DMS114 treated with DMSO at 0.1 percent for 48 hours (cell line): ENCODE measurements around the gene ZNF775.

ENCODE experiments used
- DNase-seq: peaks from one replicate; lab custom pipeline; 2025; ENCODE audit not compliant: unreplicated experiment; lab: John Stamatoyannopoulos, UW

ZNF775 gene

DNA sequence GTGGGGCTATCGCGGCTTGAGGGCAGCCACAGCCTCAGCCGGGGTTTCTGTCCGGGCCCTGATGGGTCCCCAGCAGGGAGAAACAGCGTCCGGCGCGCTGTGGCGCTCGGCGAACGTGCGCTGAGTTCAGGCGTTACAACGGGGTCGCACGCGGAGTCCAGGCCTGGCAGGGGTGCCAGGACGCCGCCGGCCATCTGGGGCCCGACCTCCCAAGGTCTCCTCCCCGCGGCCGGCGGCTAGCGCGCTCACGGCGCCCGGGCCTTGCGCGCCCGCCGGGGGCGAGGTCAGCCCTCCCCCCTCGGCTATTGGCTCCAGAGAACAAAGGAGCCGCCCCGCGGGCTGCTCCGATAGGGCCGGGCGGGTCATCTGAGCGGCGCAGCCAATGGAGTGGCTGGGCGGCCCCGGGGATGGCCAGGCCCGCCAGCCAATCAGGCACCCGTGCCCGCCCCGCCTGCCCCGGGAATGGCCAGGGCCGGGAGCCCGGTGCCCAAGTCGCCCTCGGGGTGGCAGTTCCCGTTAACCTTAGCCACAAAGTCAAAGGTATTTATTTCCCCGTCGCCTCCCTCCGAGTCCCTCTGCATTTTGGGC, at the start of gene ZNF775:
Gene ZNF775 (plus strand): TSS at position 478 of the 588 bp plus-strand sequence. CDS start 9,141 bp downstream, outside the sequence.
- DNase-seq, result peak; percentile 74

DNA sequence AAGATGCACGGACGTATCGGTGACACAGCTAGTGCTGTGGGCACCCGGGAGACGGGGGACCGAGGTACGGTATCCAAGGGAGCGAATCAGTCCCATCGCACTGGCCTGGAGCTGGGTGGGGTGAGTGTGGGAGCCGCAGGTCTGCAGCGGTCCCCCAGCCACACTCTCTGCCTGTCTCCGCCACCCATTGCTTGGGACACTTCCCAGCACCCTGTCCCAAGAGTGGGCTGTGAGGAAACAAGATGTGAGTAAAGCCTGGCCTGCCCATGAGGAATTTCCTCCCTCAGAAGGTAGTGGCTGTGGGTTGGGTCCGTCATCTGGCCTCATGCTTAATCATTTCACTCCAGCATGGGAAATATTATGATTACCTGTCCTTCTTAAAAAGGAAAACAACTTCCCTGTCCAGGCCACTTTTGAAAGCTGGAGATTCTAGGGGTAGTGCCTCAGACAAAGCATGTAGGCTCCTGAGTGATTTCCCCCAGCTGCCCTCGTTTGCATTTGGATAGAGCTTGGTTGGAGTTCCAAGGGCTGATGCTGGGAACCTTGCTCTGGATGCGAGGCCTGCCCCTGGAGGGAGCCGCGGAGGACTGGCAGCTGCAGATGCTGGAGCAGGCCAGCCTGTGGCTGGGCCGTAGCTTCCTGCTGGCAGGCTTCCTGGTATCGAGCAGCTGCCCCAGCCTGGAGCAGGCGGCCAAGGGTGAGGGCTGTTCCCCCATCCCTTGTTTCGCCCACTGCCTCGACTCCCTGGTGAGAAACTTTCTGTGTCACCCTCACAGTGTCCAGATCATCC, 49.6 kb upstream of the ZNF775 start:
- no peak for DNase-seq

DNA sequence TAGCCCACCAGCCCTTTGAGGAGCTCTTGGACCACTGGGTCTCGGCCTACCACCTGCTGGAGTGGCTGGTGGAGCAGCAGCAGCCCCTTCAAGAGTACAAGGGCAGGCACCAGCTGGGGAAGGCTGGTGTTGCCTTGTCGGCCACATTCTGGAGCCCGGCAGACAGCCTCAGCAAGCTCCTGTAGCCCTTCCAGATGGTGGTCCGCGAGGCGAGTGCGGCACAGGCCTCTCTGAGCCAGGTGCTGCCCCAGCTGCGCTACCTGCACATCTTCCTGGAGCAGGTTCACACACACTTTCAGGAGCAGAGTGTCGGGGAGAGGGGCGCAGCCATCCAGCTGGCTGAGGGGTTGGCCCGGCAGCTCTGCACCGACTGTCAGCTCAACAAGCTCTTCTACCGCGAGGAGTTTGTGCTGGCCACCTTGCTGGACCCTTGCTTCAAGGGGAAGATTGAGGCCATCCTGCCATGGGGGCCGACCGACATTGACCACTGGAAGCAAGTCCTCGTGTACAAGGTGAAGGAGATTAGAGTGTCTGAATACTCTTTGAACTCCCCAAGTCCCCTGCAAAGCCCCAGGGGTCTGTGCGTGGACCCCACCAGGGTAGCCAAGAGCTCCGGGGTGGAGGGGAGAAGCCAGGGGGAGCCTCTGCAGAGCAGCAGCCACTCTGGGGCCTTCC, 48.8 kb upstream of the ZNF775 start:
- no peak for DNase-seq

DNA sequence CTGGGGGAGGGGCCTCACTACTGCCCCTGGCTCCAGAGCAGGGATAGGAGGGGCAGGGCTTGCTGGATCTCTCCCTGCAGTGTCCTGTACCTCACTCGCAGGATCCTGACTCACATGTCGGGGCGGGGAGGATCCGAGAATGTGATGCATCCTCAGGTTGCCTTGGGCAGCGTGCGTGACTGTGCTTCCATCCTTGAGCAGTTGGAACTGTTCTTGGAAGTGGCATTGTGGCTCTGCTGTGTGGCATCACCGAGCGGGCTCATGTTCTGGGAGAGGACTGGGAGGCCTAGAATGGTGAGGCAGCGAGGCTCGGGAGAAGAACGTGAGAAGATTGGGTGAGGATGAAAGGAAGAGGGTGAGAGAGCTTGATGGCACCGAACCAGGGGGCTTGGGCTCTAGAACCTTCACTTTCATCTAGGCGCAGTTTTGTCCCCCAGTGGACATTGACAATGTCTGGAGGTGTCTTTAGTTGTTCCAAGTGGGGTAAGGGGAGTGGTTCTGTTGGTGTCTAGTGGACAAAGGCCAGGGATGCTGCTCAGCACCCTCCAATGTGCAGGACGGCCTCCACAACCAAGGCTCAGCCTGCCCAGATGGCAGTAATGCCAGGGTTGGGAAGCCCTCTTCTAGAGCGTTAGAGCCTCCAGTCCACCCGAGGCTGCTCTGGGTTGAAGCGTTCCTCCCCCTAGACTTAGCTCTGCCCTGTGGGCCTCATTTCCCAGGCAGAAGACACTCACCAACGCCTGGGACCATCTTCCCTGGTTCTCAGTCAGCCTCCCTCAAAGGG, 46.1 kb upstream of the ZNF775 start:
- no peak for DNase-seq

DNA sequence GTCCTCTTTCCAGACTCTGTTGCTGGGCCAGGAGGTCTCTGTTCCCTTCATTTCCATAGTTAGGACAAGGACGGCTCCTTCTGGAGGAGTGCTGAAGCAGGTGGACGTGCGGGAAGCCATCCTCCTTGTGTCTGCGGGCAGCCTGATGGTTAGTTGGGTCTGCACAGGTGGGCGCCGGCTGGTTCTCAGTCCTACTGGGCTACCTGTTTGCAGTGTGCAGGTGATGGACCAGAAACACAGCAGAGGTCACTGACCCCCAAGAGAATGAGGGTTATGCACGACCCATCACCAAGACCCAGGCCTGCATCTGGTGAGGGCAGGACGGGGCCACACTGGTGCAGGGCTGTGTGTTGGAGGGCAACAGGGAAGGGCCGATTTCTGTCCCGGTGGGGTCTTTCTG, 45.5 kb upstream of the ZNF775 start:
- no peak for DNase-seq

DNA sequence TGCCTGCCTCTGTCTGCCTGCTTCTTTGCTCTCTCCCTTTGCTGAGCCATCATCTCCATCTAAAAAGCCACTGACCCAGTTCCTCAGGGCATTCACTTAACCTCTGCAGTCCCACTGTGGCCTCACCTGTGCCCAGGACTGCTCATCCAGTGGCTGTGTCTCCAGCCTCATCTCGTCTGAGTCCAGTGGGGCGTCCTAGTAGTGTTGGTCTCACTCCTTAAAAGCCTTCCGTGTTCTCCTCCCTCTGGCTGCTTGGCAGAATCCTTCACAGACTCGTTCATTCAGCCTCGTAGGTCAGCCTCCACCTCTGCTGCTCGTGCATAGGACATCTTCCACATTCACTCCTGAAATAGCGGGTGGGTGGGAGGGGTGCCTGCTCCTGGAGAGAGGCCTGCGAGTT, 45.0 kb upstream of the ZNF775 start:
- DNase-seq, result no peak

DNA sequence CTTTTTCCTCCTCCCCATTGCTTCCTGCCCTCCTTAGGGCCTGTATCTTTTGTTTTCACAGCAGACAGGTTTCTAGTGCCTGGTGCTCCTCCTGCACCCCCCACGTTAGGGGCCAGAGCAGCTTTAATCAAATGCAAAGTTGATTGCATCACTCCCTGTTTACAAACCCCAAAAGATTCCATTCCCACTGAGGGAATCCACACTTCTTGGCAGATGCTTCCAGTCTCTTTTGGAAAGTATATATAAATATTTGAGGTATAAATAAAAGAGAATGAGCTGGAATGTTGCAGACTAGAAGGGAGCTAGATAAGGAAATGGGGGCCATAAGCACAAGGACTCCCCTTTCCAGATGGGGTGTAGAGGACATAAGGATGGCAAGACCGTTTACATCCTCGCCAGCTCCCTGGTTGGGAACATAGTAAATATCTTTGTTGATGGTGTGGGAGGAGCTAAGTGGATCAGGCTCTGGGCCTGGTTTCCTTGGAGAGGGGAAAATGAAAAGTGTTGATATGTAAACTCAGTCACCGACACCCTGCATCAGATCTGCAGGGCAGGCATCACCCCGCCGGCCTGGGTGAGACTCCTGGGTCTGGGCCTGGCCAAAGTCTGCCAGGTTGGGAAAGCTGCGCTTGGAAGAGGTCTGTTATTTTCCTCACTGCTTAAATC, 43.9 kb upstream of the ZNF775 start:
- no peak for DNase-seq

DNA sequence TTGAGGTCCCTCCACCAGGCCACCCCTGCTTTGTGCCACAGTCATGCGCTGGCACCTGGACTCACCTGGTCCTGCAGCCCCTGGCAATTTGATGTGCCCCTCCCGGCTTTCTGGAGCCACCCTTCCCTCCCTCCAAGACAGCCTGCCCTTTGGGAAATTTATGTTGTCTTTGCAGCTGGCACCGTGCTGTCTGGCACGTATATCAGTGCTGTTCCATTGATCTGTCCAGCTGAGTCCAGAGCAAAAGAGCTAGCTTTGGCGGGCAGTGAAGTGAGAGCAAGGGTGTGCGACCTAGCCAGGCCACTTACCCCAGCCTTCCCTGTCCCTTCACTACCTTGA, 43.4 kb upstream of the ZNF775 start:
- no peak for DNase-seq

DNA sequence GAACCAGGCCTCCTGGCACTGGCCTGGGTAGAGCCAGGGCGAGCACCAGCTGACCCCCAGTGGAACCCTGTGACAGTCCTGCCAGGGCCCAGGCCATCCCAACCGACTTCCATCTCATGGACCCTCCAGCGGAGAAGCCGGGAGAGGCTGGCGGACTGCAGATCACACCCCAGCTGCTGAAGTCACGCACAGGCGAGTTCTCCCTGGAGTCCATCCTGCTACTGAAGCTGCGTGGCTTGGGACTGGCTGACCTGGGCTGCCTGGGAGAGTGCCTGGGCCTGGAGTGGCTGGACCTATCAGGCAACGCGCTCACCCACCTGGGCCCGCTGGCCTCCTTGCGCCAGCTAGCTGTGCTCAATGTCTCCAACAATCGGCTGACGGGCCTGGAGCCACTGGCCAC, 42.4 kb upstream of the ZNF775 start:
- no peak for DNase-seq

DNA sequence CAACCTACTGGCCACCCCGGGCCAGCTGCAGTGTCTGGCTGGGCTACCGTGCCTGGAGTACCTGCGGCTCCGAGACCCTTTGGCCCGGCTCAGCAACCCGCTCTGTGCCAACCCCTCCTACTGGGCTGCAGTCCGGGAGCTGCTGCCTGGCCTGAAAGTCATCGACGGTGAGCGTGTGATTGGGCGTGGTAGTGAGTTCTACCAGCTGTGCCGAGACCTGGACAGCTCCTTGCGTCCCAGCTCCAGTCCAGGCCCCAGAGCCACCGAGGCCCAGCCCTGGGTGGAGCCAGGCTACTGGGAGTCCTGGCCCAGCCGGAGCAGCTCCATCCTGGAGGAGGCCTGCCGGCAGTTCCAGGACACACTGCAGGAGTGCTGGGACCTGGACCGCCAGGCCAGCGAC, 42.0 kb upstream of the ZNF775 start:
- no peak for DNase-seq

DNA sequence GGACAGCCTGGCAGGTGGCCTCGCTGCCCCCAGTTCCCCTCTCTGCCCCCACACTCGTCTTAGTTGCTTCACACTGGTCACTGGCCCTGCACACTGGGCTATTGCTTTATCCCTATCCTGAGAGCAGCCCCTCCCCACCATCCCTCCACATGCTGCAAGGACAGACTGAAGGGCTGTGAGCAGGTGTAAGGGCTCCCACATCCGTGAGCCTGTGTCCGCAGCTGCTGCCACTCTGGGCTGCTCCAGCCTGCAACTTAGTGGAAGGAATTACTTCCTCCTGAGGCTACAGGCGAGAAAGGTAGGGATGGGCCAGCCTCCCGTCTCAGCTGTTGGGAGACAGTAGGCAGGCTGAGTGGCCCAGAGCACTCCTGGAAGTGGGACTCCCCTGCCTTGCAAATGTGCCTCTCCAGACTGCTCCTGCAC, 41.5 kb upstream of the ZNF775 start:
- DNase-seq, result no peak

DNA sequence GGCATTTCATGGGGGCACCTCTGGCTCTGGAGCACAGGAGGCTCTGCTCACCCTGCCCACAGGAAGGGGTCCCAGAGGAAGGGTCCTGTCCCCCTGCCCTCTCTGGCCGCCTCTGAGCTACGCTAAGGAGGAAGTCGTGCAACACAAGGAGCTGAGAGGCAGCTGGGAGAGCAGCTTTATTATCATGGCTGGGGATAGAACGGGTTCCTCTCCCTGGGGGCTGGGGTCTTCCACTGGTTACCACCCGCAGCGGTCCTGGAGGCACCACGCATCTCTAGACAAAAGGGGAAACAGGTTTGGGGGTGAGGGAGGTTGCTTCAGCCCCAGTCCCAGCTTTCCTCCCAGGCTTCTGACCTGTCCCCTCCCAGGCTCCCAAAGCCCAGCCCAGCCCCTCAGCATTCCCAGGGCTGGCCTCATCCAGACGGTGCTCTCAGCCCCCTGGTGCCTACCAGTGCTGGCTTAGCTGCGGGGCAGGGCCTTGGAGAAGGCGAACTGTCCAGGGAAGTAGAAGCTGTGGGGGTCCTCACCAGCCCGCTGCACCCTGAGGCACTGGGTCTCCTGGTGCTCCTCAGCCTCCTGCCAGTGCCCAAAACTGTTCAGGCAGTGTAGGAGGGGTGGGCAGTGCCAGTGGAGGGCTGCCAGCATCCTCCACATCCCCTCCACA, 40.8 kb upstream of the ZNF775 start:
- DNase-seq, result no peak

DNA sequence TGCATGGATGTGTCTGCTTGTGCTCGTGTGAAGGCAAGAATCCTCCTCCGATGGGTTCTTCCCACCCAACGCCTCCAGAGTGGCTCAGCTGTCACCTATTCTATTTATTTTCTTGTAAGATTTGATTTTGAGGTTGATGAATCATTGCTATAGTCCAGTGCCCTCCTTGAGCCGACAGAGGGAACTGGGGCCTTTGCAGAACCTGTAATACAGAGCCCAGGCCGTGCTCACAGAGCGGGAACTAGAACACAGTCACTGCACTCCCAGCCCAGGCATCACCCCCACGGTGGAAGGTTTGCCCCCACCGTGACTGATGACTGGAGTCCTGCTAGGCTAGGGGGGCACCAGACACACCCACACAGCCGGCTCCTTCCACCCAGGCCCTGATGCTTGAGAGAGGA, 39.7 kb upstream of the ZNF775 start:
- DNase-seq, result no peak

DNA sequence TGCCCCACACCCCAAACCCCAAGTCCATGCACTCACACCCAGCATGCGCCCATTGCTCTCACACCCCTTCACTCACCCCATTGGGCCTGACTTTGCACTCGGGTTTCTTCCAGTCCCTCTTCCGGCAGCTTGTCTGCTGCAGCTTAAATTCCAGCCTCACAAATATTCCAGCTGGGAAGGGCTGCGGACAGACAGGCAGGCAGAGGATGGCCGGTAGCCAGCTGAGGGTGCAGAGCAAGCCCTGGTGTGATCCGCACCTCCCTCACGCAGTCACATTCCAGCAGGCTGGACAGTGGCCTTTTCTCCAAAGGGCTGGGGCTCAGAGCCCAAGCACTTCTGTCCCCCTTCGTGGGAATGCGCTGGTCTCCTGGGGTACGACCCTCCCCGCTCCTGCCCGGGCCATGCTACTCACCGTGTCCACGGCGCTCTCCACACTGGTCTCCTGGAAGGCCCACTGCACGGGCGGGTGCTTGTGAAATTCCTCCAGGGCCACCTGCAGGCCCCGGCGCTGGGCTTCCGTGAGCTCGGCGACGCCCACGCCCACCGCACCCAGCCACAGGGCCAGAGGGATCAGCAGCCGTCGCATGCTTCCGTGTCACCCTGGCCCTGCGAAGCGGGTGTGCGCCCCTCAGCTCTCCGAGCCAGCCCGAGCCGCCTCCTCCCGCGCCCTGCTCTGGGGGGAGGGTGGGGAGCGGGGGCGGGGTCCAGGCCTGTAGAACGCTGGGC, 38.9 kb upstream of the ZNF775 start:
- no peak for DNase-seq

DNA sequence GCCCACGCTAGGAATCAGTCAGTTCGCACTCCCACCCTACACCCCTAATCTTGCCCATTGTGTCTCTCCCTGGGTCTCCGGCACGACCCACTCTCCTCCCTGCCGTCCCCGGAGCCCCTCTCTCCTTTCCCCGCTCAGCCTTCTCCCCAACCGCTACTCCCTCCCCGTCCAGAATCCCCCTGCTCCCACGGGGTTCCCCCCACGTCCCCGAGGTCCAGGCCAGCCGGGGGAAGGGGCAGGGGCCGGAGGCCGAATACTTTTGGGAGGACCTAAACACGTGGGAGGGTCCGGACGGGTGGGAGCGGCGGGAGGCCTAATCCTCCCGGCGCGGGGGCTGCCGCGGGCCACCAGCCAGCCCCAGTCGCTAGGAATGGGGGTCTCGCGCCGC, 38.3 kb upstream of the ZNF775 start:
- no peak for DNase-seq

DNA sequence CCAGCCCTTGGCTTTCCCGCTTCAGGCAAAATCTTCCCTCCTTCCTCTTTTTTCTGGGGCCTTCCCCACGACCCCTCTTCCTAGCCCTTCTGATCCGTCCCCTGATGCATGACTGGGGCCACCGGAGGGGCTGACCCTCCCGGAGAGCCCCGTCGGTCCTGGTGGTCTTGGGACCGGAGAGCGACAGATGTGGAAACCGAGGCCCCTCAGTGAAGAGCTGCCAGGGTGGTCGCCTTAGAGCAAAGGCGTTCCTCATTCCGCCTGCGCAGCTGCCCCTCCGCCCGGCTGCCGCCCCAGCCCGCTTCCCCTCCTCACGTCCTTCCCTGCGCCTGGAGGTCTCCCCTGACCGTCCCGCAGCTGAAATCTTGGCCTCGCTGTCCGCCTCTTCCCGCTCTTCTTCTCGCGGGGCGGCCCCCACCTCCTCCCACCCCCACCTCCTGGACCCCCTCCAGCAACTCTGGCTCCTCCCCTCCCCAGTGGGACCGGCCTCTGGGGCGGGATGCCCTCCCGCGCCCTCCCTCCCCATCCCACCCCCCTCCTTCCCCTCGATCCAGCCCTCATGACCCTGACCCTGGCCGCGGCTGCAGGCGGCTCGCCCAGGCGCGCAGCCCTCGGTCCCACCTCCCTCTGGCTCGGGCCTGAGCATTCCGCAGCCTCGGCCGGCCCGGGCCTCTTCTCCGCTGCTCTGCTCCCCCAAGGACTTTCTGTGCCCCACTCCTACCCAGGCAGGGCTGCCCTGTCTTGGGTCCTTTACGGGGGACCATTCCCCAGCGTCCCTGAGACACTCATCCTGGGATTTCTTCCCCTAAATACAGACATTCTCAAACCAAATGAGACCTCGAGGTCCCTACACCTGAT, 37.6 kb upstream of the ZNF775 start, which contains the start of gene RARRES2:
Gene RARRES2 (minus strand): TSS at position 367 of the 858 bp plus-strand sequence. CDS start 1,020 bp downstream, outside the sequence.
- no peak for DNase-seq

DNA sequence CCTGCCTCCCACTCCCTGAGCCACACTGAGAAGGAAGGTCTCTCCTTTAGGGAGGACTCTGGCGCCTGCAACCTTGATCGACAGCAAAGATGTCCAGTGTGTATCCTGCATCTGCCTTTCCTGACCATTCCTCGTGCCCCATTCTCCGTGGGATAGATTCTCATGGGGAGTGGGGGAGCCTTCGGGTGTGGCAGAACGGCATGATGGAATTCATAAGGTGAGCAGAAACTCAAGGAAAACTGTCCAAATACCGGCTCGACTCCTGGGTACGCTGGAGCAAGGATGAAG, 37.1 kb upstream of the ZNF775 start:
- DNase-seq, result no peak

DNA sequence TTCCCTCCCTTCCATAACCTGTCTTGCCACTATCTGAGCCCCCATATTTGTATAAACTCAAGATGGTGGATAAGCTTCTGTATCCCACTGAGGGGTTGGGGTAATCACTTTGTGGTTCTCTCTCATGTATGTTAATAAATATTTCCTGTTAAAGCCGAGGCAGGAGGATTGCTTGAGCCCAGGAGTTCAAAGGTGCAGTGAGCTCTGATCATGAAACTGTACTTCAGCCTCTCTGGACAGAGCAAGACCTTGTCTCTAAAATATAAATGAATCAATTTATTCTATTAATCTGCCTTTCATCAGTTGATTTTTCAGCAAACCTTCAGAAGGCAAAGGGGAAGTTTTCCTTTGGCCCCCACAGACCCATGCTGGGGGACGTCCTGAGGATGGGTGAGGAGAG, 35.9 kb upstream of the ZNF775 start:
- DNase-seq, result no peak

DNA sequence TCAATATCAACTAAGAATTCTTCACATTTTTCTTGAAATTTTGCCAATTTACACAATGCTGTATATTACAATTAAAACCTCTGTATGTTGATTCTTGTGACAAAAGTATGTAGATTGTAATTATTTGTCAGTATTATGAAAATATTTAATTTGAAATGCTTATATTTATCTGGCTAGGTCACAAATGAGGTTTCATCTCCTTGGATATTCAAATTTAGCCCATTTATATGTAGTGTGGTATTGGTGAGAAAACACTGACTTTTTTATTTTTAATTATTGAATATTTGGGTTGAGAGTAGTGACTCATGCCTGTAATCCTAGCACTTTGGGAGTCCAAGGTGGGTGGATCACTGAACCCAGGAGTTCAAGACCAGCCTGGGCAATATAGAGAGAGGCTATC, 34.8 kb upstream of the ZNF775 start:
- no peak for DNase-seq
